Epithelial cell of proximal tubule (primary cell): ENCODE data around the gene CHST12. TPM values are rescaled to one million over a fixed set of nuclear protein-coding genes. Genes with fewer than 3 reads are reported as not detected.

Experiments
- DNase-seq: peaks from one replicate; pipeline ENCODE4 v3.0.0-alpha.2; 2011; ENCODE audit warnings: low read depth
- H3K4me3 ChIP-seq: 2 replicates; pipeline ENCODE4 v1.5.1; 2011; ENCODE audit warnings: low read depth, mild to moderate bottlenecking, low read length
- CTCF ChIP-seq: conservative IDR thresholded peaks from 2 replicates; pipeline ENCODE4 v1.5.1; 2012; ENCODE audit warnings: low read depth, mild to moderate bottlenecking, low read length
- total RNA-seq: library from RNA; depleted of rRNA; stranded (reverse); fragments of >200 nt; gene quantifications from 2 replicates; pipeline ENCODE4 v1.2.3, GENCODE V29; 2015

The CHST12 gene
- total RNA-seq, 1 donor from 2014 or later: 10.6 TPM

GRCh38 chr7:2472739-2473138 lies 69.3 kb downstream of the CHST12 start:
- no peak for TF ChIP-seq CTCF
- no peak overlapping the region for H3K4me3 ChIP-seq
- DNase-seq: no peak

GRCh38 chr7:2473496-2474180 lies 70.2 kb downstream of the CHST12 start:
- H3K4me3 ChIP-seq: no peak overlapping the region
- no peak for DNase-seq
- no peak for TF ChIP-seq CTCF

- TF ChIP-seq CTCF: no peak
- no peak for DNase-seq
- no peak overlapping the region for H3K4me3 ChIP-seq
Measured at GRCh38 chr7:2474224-2474623, 70.8 kb downstream of the CHST12 start.

GRCh38 chr7:2474813-2475677 lies 71.6 kb downstream of the CHST12 start:
- no peak for TF ChIP-seq CTCF
- DNase-seq: no peak
- no peak overlapping the region for H3K4me3 ChIP-seq

GRCh38 chr7:2475678-2476015 lies 72.2 kb downstream of the CHST12 start:
- no peak for TF ChIP-seq CTCF
- DNase-seq: no peak
- H3K4me3 ChIP-seq: no peak overlapping the region

- no peak within 1 kb of the TSS for H3K4me3 ChIP-seq
- TF ChIP-seq CTCF: no peak
- DNase-seq: no peak
Measured at GRCh38 chr7:2476298-2476697, 72.9 kb downstream of the CHST12 start, which contains the start of gene GRIFIN. TSS of gene GRIFIN (minus strand) at chr7:2476398. CDS start at chr7:2476383, 15 bp downstream.
